GM12873 (cell line): Measurements from ENCODE around the gene KEL.

ENCODE experiments used
- CTCF ChIP-seq: IDR thresholded peaks from 2 replicates; pipeline ENCODE4 v1.5.1; 2012; ENCODE audit warnings: low read depth, mild to moderate bottlenecking, moderate library complexity, low read length, control low read depth; ENCODE audit not compliant: insufficient read depth; ENCODE audit errors: missing control alignments

KEL gene

GRCh38 chr7:142960955-142961512 lies 1.1 kb downstream of the KEL start:
- peak; percentile 41 for TF ChIP-seq CTCF

GRCh38 chr7:142959202-142959601 lies 3.0 kb downstream of the KEL start:
- TF ChIP-seq CTCF = no peak

- no peak for TF ChIP-seq CTCF
These were observed 4.4 kb downstream of the KEL start for GRCh38 chr7:142957723-142958122.

GRCh38 chr7:142956951-142957623 lies 5.1 kb downstream of the KEL start:
- TF ChIP-seq CTCF = no peak

- no peak for TF ChIP-seq CTCF
These were observed 7.4 kb downstream of the KEL start for GRCh38 chr7:142954680-142955268.

- no peak for TF ChIP-seq CTCF
These were observed 11.9 kb downstream of the KEL start for GRCh38 chr7:142950235-142950634.

- TF ChIP-seq CTCF = no peak
These were observed 13.6 kb downstream of the KEL start for GRCh38 chr7:142948603-142949002.
